PC-3 (cell line): ENCODE results near the gene RETREG3.

Source experiments
- EZH2 ChIP-seq: fragments of 300-600 bp; sonication (generic); IDR thresholded peaks from one replicate; pipeline ENCODE4 v1.6.1; 2017; ENCODE audit warnings: antibody characterized with exemption, mild to moderate bottlenecking, low read length; ENCODE audit not compliant: unreplicated experiment
- EZH2phosphoT487 ChIP-seq: fragments of 300-600 bp; sonication (generic); IDR thresholded peaks from 2 replicates; pipeline ENCODE4 v1.6.1; 2018; ENCODE audit warnings: mild to moderate bottlenecking, antibody characterized with exemption, low read length, borderline replicate concordance
- TF ChIP-seq, protein P1 (sequence below): fragments of 300-600 bp; sonication (generic); conservative IDR thresholded peaks from 2 replicates; pipeline ENCODE4 v1.5.1; 2017; ENCODE audit warnings: antibody characterized with exemption, low read depth, mild to moderate bottlenecking, low read length

DNA sequence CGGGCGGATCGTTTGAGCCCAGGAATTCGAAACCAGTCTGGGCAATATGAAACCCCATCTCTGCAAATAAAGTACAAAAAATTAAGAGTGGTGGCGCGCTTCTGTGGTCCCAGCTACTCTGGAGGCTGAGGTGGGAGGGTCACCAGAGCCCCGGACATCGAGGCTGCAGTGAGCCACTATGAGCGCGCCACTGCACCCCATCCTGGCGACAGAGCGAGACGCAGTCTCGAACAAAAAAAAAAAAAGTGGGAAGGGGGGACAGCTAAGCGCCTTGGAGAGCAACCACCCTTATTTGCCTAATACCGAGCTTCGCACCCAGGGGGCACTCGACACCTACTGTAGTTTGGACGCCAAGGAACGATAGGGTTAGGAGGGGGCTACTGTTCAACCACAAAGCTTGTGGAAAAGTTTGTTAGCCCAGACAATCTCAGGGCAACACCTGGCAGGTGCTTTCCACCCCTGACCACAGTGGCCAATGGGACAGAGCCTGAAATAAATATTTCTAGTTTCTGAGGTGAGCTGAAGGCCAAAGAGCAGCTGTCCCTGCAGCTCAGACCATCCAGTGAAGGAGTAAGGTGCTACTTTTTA, 30.8 kb downstream of the RETREG3 start:
- TF ChIP-seq, protein P1, sequence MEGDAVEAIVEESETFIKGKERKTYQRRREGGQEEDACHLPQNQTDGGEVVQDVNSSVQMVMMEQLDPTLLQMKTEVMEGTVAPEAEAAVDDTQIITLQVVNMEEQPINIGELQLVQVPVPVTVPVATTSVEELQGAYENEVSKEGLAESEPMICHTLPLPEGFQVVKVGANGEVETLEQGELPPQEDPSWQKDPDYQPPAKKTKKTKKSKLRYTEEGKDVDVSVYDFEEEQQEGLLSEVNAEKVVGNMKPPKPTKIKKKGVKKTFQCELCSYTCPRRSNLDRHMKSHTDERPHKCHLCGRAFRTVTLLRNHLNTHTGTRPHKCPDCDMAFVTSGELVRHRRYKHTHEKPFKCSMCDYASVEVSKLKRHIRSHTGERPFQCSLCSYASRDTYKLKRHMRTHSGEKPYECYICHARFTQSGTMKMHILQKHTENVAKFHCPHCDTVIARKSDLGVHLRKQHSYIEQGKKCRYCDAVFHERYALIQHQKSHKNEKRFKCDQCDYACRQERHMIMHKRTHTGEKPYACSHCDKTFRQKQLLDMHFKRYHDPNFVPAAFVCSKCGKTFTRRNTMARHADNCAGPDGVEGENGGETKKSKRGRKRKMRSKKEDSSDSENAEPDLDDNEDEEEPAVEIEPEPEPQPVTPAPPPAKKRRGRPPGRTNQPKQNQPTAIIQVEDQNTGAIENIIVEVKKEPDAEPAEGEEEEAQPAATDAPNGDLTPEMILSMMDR, result peak; percentile 75
- TF ChIP-seq EZH2, result no peak
- no peak for TF ChIP-seq EZH2phosphoT487
